PFSK-1 (cell line): Measurements from ENCODE around the gene ISG15.

ENCODE experiments used
- POLR2AphosphoS5 ChIP-seq: IDR thresholded peaks from 2 replicates; pipeline ENCODE4 v1.6.1; 2012; ENCODE audit warnings: low read depth, mild to moderate bottlenecking, control low read depth, low read length, moderate library complexity
- SIN3A ChIP-seq: IDR thresholded peaks from 2 replicates; pipeline ENCODE4 v1.6.1; 2012; ENCODE audit warnings: mild to moderate bottlenecking, low read length, moderate library complexity, borderline replicate concordance; ENCODE audit not compliant: insufficient read depth
- TAF1 ChIP-seq: IDR thresholded peaks from 2 replicates; pipeline ENCODE4 v1.6.1; 2012; ENCODE audit warnings: low read length, control low read depth, borderline replicate concordance; ENCODE audit not compliant: insufficient read depth
- TF ChIP-seq, protein P1 (sequence below), 2 experiments: IDR thresholded peaks; 2 replicates each; pipeline versions ENCODE4 v1.6.1 to v1.8.0; 2011 to 2012; ENCODE audit warnings: low read depth in 2 of 2, low read length in 2 of 2, control low read depth in 1 of 2, inconsistent platforms in 1 of 2, mild to moderate bottlenecking in 1 of 2, moderate library complexity in 1 of 2; ENCODE audit not compliant: insufficient read depth in 1 of 2

- TF ChIP-seq TAF1 (no peak), POLR2AphosphoS5 (no peak), SIN3A (no peak)
- TF ChIP-seq, protein P1, sequence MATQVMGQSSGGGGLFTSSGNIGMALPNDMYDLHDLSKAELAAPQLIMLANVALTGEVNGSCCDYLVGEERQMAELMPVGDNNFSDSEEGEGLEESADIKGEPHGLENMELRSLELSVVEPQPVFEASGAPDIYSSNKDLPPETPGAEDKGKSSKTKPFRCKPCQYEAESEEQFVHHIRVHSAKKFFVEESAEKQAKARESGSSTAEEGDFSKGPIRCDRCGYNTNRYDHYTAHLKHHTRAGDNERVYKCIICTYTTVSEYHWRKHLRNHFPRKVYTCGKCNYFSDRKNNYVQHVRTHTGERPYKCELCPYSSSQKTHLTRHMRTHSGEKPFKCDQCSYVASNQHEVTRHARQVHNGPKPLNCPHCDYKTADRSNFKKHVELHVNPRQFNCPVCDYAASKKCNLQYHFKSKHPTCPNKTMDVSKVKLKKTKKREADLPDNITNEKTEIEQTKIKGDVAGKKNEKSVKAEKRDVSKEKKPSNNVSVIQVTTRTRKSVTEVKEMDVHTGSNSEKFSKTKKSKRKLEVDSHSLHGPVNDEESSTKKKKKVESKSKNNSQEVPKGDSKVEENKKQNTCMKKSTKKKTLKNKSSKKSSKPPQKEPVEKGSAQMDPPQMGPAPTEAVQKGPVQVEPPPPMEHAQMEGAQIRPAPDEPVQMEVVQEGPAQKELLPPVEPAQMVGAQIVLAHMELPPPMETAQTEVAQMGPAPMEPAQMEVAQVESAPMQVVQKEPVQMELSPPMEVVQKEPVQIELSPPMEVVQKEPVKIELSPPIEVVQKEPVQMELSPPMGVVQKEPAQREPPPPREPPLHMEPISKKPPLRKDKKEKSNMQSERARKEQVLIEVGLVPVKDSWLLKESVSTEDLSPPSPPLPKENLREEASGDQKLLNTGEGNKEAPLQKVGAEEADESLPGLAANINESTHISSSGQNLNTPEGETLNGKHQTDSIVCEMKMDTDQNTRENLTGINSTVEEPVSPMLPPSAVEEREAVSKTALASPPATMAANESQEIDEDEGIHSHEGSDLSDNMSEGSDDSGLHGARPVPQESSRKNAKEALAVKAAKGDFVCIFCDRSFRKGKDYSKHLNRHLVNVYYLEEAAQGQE (IDR thresholded peaks at IDR 0.05; ENCODE audit: insufficient read depth in 1 of 2, low read depth in 2 of 2, low read length in 2 of 2) = no peak
Observed at GRCh38 chr1:998745-998994, 14.6 kb upstream of the ISG15 start.
